ENCODE results near the gene ADARB1.

ADARB1 gene

GRCh38 chr21:45256021-45256911, 181.9 kb downstream of the ADARB1 start:
- TF ChIP-seq CTCF (IDR thresholded peaks at IDR 0.05; ENCODE audit: insufficient read depth, low read depth, low read length, missing control alignments): no peak
- DNase-seq (ENCODE audit: low read depth): no peak
- no peak overlapping the region for H3K4me3 ChIP-seq (ENCODE audit: low read length)

GRCh38 chr21:45256912-45257672, 182.7 kb downstream of the ADARB1 start:
- TF ChIP-seq CTCF (IDR thresholded peaks at IDR 0.05; ENCODE audit: insufficient read depth, low read depth, low read length, missing control alignments): no peak
- DNase-seq (ENCODE audit: low read depth): no peak

GRCh38 chr21:45257673-45258341, 183.4 kb downstream of the ADARB1 start:
- TF ChIP-seq CTCF (IDR thresholded peaks at IDR 0.05; ENCODE audit: insufficient read depth, low read depth, low read length, missing control alignments): no peak
- H3K4me3 ChIP-seq (ENCODE audit: low read length): no peak overlapping the region
- DNase-seq (ENCODE audit: low read depth): no peak

More at GRCh38 chr21:45256912-45257672, 182.7 kb downstream of the ADARB1 start:
- no peak overlapping the region for H3K4me3 ChIP-seq (ENCODE audit: low read length)

- TF ChIP-seq CTCF (IDR thresholded peaks at IDR 0.05; ENCODE audit: insufficient read depth, low read depth, low read length, missing control alignments): no peak
- H3K4me3 ChIP-seq (ENCODE audit: low read length): no peak overlapping the region
- no peak for DNase-seq (ENCODE audit: low read depth)
These were observed 184.1 kb downstream of the ADARB1 start for GRCh38 chr21:45258466-45258865.

GRCh38 chr21:45259206-45259840, 184.9 kb downstream of the ADARB1 start:
- no peak overlapping the region for H3K4me3 ChIP-seq (ENCODE audit: low read length)
- DNase-seq (ENCODE audit: low read depth): no peak
- TF ChIP-seq CTCF (IDR thresholded peaks at IDR 0.05; ENCODE audit: insufficient read depth, low read depth, low read length, missing control alignments): no peak

GRCh38 chr21:45260191-45260825, 185.9 kb downstream of the ADARB1 start:
- TF ChIP-seq CTCF (IDR thresholded peaks at IDR 0.05; ENCODE audit: insufficient read depth, low read depth, low read length, missing control alignments): no peak
- no peak for DNase-seq (ENCODE audit: low read depth)
- no peak overlapping the region for H3K4me3 ChIP-seq (ENCODE audit: low read length)

All from epithelial cell of esophagus (primary cell).